HTR-8/SVneo (cell line): ENCODE results near the gene PHACTR1.
"Not testable (repeated sequence)": the region's sequence is repeated elsewhere in the genome, so short reads cannot be mapped to it uniquely, and the experiment has no call there.

ENCODE experiments used
- DNase-seq: peaks from one replicate; pipeline ENCODE4 v3.0.0; 2011; ENCODE audit warnings: low spot score, mixed read lengths; ENCODE audit not compliant: insufficient read length
- FAIRE-seq: peaks from 2 replicates; lab custom pipeline; 2011; peaks lifted over from hg19 to GRCh38; lab: Jason Lieb, UNC

PHACTR1 gene

DNA sequence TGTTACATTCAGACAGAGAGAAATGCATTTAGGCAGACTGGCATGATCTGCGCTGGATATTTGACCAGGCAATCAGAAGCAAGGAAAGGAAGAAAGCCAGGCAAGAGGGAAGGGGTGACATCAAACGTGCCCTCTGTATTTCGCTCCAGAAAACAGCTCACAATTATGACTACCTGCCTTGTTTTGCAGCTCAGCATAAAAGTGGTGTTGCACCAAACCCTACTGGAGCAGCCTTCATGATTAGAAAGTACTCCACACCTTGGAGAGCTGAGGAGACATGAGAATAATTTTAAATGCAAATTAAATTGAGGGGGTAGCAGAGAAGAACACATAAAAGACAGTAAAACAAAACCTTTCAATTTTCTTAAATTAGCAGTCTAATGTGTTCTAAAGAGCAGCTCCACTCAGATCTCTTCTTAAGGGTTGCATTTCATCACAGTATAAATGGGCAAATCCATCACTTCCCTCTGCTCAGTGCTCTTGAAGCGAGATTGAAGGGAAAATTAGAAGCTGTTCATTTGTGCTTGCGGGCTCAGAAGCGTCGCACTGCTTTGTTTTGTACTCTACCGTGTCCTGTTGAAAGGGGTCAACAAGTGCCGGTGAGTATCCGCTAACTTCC is at the start of gene PHACTR1:
Gene PHACTR1 (plus strand): TSS at position 470 of the 619 bp plus-strand sequence.
- peak; percentile 31 for FAIRE-seq
- no peak for DNase-seq

DNA sequence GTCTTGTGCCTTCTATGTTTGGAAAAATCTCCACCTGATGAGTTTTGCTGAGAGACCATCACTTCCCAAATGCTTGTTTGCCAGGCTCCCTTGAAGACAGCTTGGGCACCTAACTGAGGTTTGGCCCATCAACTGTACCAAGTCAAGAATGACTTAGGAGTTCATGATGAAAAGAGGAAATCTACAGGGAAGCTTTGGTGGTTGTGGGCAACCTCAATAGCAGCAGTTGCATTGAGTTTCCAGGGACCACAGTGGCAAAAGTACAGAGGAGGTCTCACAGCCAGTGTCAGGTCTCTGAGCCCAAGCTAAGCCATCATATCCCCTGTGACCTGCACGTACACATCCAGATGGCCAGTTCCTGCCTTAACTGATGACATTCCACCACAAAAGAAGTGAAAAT is 49.7 kb upstream of the PHACTR1 start:
- DNase-seq (no peak), FAIRE-seq (no peak)

DNA sequence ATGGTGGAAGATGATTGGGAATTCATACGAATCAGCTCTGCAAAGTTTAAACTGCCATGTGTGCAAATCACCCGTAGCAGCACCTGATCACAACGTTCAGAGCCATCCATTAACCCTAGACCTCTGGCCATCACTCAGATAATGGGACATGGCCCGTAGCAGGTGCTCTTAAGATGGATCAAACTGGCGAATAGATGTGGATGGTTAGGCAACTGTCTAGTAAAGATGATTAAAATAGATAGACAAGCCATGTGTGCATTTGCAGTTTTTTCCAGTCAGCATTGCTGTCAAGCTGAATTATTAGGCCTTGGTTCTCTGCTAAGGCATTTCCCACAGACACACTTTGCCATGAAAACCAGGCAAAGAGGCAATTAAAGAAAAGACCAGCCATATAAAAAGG is 40.6 kb upstream of the PHACTR1 start:
- FAIRE-seq = no peak

DNA sequence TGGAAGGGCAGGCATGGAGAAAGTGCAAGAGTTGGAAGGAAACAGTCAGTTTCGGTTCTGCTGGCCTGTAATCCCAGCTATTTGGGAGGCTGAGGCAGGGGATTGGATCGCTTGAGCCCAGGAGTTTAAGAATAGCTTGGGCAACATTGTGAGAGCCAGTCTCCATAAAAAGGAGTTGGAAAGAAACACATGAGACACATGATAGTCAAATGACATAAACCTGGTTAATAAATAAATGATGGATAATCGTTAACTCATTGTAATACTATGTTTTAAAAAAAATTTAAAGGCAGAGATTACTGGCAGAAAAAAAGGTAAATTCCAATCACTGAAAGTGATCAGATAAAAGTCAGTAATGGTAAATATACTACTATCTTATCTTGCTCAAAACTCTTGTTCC is 37.2 kb upstream of the PHACTR1 start:
- DNase-seq (no peak), FAIRE-seq (no peak)

More for the DNA sequence above, 40.6 kb upstream of the PHACTR1 start:
- no peak for DNase-seq

DNA sequence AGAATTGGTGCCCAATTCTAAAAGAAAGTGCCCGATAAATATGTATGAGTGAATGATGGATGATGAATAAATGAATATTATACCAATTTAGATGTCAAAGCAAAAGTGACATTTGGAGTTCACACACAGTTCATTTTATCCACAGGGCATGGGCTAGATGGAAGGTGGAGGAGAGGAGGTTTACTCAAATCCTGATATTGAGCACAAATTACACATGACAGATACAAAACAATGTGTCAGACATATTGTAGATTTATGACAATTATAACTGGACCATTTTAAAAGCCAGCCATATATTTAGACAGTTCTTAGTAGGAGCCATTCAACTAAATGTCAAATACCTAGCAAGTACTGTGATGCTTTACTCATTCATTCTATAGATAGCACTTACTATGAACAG is 23.4 kb upstream of the PHACTR1 start:
- FAIRE-seq = no peak
- no peak for DNase-seq

DNA sequence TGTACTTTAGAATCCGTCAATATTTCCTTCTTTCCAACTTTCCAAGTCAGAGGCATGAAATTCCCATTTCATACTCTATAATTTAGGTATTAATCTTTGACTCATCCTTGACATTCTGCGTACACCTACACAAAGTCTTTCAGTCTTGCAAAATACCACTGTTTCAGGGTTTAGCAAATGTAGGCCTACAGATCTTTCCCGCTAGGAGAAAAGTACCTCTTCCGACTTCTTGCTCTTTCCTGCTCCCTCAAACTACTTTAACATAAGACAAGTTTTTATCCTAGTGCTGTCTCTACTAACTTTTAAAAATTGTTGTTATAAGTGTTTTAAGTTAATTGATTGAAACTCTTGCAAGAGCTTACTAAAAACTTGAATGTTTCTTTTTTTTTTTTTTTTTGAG is 18.3 kb upstream of the PHACTR1 start:
- no peak for FAIRE-seq
- no peak for DNase-seq

DNA sequence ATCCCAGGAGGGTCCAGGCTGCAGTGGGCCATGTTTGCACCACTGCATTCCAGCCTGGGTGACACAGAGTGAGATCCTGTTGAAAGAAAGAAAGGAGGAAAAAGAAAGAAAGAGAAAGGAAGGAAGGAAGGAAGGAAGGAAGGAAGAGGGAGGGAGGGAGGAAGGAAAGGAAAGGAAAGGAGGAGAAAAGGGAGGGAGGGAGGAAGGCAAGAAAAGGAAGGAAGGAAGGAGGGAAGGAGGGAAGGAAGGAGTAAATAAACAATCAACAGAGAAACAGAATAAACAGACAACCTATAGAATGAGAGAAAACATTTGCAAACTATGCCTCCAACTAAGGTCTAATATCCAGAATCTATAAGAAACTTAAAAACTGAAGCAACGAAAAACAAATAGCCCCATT is 11.6 kb upstream of the PHACTR1 start:
- FAIRE-seq = no peak
- no peak for DNase-seq

DNA sequence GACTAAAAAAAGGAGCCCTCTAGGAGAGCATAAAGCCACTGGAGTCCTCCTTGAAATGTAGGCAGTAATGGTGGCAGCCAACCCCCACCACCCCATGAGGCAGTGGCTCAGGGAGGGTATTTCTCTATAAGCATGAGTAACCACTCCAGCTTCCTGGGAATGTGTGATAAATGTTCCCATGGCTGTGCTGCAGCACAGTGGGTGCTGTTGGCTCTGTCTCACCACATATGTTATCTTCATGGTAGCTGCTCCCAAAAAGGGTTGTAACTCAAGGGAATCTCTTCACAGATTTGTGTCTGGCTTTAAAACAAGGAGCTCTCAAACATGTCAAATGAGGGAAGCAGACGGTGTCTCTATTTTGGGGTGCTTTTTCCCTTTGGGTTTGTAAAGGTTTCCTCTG is 7.5 kb upstream of the PHACTR1 start:
- DNase-seq (no peak), FAIRE-seq (no peak)

DNA sequence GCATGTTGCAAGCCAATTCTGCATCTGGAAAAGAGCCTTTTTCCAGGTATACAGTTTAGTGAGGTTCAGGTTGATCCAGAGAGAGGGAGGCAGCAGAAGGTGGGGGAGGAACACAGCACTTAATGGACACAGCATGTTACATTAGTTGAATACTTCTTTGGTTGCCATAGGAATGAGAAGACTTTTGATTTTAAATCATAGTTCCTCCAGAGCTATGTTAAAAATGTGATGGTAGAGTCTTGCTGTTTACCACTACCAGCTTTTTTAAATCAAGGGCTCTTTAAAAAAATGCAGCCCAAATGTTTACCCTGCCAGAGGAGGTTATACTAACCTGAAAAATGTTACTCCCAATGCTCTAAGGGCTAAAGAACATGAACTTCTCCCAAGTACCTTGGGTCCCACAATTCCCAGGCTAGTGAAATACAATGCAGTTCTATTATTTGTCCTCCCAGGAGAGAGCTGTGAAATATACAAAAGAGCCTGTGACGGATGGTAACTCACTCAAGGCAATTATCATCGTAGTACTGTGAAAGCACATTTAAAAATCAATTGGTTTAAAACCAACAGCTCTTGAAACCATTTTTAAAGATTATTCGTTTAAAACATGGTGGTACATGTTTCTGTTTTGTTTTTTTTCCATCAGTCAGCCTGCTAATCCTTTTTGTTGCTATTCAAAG is 6.9 kb upstream of the PHACTR1 start:
- DNase-seq = no peak
- FAIRE-seq = no peak

DNA sequence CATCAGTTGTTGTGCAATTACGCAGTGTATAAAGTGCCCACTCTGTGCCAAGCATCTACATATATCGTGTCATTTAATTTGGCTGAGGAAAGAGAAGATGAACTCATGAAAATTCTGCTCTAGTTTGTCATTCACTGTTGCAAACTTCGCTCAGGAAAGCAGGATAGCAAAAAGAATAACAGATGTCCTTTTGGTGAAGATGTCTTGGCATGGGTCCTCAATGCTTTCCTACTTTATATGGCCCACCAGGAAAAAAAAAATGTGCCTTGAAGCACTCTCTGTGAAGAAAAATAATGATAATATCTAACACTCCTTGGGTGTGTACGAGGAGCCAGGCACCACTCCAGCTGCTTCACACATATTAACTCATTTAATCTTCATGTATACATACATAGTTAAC is 5.6 kb upstream of the PHACTR1 start:
- FAIRE-seq = no peak

DNA sequence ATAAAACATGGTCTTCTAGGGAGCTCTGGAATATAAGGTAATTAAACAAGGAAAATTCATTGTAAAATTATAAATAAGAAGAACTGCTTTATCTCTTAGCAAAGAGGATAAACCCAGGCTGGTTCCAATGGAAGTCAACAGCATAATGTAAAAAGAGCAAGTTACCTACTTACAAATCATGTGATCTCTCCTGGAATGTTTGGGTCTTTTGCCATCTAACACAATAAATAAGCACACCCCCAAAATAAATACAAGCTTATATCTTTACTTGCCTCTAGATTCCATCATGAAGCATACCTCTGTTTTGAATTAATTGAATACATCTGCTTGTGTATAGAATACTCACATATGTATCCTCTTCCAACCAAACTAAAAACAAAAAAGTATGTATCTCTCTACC is 2.5 kb upstream of the PHACTR1 start:
- DNase-seq (no peak), FAIRE-seq (no peak)

More for the DNA sequence above, 5.6 kb upstream of the PHACTR1 start:
- no peak for DNase-seq

DNA sequence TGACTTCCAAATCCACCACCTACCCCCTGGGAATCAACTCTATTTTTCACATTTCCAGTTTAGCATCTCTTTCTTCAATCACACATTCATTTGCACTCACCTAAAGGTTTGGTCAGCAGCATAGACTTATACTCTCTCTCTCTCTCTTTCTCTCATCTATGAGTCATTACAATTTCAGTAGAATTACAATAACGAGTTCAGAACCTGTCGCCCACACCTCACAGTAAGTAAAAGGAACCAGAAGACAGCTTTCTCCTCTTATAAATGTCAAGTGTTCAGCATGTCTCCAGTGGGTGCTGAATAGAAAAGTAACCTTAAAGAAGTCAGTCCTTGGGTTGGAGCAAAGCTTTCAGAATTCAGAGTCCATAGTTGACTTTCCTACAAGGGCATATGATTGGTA is 1.1 kb upstream of the PHACTR1 start:
- FAIRE-seq (no peak), DNase-seq (no peak)

DNA sequence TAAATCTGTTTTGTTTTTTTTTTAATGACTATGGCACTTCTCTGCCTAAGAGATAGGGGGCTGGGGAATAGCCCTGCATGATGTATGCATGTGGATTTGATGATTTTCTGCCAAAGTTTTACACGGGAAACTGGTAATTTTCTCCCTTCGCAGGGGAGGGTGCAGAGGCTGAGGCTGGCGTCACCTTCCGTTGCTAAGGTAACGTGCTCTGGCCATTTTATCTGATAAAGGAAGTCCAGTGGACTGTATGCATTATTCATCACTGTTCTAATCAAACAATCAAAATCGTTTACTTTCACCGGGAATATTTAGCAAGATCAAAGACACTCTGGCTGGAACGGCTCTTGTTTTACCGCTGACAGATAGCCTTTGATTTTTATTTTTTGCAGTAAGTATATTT is 789 bp downstream of the PHACTR1 start:
- FAIRE-seq = no peak

DNA sequence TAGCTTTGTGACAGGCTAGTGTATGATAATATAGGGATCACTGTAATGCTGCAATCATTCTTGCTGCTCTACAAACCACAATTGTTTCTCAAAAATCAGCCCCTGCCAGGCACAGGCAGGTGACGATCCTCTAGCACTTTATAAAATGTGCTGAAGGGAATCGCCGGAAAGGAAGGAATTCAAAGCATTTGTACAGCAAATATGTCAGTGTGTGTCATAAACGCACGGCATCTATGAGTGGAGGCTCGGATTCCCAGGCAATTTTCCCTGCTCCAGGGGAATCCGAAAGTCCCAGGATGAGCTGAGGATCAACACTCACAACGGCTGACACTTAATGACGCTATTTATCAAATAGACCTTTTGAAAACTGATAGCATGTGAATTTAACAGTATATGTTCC is 1.4 kb downstream of the PHACTR1 start:
- FAIRE-seq = peak; percentile 60
- peak; percentile 53 for DNase-seq

More for the DNA sequence above, 789 bp downstream of the PHACTR1 start:
- DNase-seq = no peak

DNA sequence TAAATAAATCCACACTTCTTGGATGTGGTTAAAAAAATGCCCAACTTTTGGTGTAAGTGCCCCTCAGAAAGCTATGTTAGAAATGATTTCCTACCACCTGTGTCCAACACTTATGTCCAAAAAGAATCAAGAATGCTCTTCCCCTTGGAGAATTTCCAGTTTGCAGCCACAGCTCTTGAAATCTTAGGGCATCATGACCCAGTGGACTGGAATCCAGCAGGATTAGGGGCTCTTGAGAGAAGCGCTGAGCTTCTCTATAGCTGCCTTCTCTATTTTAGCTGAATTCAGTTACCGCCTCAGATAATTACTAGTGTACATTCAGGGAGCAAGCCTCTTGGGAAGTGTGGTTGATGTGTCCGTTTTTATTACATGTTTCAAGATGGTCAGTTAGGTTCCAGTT is 2.5 kb downstream of the PHACTR1 start:
- no peak for DNase-seq
- FAIRE-seq = no peak

DNA sequence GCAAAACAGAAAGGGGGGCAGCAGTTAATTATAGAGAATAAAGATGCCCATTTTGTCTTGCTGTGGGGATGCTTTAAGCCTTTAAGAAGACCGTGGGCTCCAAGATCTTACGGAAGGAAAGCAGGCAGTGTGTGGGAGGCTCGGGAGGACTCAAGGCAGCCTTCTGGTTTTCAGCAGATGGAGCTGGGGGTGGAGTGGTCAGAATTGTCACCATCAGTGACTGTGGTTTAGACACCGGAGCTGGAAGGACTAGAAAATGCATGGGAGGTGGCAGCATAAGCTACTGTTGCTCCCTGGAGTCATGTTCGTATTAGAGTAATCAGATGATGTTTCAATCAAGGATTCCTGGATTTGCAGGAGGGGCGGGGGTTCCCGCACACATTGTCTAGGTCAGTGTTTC is 3.7 kb downstream of the PHACTR1 start:
- no peak for DNase-seq
- no peak for FAIRE-seq

DNA sequence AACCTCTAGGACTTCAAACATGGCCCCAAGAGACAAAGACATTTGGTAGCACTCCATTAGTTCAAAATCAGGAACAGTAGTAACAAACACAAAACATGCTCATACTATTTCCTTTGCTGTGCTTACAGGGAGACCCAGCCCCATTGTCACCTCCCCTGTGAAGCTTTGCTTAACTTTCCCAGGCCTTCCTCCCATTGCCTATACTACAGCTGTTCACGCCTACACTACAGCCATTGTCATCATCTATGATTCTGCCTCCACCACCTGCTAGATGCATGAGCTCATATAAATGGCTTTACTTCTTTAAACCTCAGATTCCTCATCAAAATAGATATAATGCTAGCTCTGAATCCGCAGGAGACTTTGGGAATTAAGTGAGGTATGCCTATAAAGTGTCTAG is 8.7 kb downstream of the PHACTR1 start:
- FAIRE-seq = no peak
- DNase-seq = no peak

DNA sequence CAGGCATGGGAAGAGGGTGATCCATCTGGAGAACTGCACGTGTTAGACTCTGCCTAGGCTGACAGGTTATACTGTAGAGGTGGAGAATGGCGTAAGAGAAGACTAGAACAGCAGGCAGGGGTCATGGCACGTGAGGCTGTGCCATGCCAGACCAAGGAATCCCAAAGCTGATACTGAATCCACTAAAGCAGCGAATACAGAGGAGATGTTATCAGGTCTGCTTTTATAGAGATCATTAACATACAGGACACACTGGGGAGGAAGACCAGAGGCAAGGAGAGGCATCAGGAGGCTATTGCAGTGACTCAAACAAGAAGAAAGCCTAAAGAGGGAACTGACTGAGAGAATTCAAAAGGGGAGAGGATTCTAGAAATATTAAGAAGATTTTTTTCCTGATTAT is 12.9 kb downstream of the PHACTR1 start:
- peak; percentile 23 for FAIRE-seq
- DNase-seq = no peak

DNA sequence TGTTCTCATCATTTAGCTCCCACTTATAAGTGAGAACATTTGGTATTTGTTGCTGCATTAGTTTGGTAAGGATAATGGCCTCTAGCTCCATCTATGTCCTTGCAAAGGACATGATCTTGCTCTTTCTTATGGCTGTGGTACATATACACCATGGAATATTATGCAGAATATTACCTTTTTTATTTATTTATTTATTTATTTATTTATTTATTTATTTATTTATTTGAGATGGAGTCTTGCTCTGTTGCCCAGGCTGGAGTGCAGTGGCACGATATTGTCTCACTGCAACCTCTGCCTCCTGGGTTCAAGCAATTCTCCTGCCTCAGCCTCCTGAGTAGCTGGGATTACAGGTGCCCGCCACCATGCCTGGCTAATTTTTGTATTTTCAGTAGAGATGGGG is 14.2 kb downstream of the PHACTR1 start:
- FAIRE-seq, DNase-seq: not testable (repeated sequence)

DNA sequence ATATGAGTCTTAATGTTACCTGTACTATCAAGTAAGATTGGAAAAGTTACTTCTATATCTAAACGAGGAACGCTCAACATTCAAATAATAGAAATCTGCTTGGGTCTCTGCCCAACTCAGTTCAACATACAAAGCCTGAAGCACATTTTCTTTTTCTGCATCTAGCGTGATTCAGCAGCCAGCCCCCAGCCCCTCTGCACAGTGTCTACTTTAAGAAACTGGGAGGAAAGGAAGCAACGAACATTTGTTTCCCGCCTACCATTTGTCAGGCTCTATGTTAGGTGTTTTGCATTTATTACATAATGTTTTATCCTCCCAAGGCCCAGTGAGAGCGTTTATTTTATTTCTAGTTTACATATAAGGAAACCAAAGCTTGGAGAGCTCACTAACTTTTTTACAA is 17.3 kb downstream of the PHACTR1 start:
- FAIRE-seq (no peak), DNase-seq (no peak)

DNA sequence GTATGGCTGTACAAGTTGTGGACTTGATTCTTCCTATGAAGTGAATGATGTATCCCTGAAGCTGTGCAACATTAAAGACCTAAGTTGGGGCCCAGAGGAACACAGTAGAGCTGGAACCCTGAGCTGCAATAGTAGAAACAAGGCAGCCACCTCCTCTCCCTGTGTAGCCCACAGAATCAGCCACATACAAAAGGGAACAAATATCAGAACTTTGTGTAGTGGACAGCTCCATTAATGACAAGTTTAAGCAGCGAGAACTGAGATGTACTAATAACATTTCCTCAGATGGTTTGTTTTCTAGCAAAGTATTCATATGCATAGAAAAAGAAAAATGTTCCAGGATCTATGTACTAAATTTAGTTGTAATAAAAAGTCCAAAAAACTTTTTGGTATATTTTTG is 19.2 kb downstream of the PHACTR1 start:
- DNase-seq = no peak
- FAIRE-seq = no peak

DNA sequence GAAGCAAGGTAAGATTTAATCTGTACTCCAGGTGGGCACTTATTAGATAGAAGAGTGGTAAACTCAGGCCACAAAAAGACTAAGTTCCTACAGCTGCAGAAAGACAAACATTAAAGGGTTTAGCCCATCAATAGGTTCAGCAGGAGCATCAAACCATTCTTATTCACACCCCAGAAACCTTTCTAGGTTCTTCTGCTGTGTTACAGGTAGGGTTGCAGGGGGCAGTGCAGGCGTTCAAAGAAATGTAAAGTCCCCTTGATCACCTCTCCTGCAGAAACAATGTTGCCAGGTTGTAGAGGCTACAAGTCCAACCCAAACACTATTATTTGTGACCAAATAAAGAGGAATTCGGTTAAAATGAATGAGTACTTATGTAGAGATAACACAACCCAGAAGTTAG is 31.8 kb downstream of the PHACTR1 start:
- FAIRE-seq (no peak), DNase-seq (no peak)
